PFSK-1 (cell line): ENCODE results near the gene F7.

ENCODE experiments used
- FOXP2 ChIP-seq: optimal IDR thresholded peaks from 2 replicates; pipeline ENCODE3; 2011; ENCODE audit warnings: borderline replicate concordance, control low read depth, inconsistent platforms; ENCODE audit not compliant: insufficient read depth; ENCODE audit errors: extremely low read length, extremely low read depth
- POLR2AphosphoS5 ChIP-seq: IDR thresholded peaks from 2 replicates; pipeline ENCODE4 v1.6.1; 2012; ENCODE audit warnings: low read depth, mild to moderate bottlenecking, control low read depth, low read length, moderate library complexity
- REST ChIP-seq, 2 experiments: IDR thresholded peaks; 2 replicates each; pipeline versions ENCODE4 v1.6.1 to v1.8.0; 2011 to 2012; ENCODE audit warnings: low read depth in 2 of 2, low read length in 2 of 2, control low read depth in 1 of 2, inconsistent platforms in 1 of 2, mild to moderate bottlenecking in 1 of 2, moderate library complexity in 1 of 2; ENCODE audit not compliant: insufficient read depth in 1 of 2
- SIN3A ChIP-seq: IDR thresholded peaks from 2 replicates; pipeline ENCODE4 v1.6.1; 2012; ENCODE audit warnings: mild to moderate bottlenecking, low read length, moderate library complexity, borderline replicate concordance; ENCODE audit not compliant: insufficient read depth
- TAF1 ChIP-seq: IDR thresholded peaks from 2 replicates; pipeline ENCODE4 v1.6.1; 2012; ENCODE audit warnings: low read length, control low read depth, borderline replicate concordance; ENCODE audit not compliant: insufficient read depth

Gene F7

GRCh38 chr13:113141601-113141970 lies 36.0 kb downstream of the F7 start:
- TF ChIP-seq REST (IDR thresholded peaks at IDR 0.05; ENCODE audit: insufficient read depth in 1 of 2, low read depth in 2 of 2, low read length in 2 of 2) (no peak), POLR2AphosphoS5 (no peak), SIN3A (no peak), FOXP2 (no peak), TAF1 (no peak)

DNA sequence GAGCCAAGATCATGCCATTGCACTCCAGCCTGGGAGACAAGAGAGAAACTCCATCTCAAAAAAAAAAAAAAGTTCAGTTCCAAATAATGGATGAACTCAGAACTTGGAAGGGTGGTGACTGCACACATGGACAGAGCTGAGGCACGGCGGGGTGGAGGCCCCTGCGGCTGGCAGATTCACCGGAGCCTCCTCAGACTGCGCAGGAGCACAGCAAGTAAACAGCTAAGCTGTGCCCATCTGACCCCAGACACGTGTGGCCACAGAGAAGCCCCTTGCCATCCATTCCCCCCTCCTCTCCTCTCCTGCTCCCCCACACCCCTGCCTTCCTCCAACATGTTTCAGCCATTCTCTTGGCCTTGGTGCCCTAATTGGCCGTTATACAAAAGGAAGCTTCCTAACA lies 37.3 kb downstream of the F7 start:
- TF ChIP-seq TAF1 (no peak), REST (IDR thresholded peaks at IDR 0.05; ENCODE audit: insufficient read depth in 1 of 2, low read depth in 2 of 2, low read length in 2 of 2) (no peak), POLR2AphosphoS5 (no peak), SIN3A (no peak), FOXP2 (no peak)

DNA sequence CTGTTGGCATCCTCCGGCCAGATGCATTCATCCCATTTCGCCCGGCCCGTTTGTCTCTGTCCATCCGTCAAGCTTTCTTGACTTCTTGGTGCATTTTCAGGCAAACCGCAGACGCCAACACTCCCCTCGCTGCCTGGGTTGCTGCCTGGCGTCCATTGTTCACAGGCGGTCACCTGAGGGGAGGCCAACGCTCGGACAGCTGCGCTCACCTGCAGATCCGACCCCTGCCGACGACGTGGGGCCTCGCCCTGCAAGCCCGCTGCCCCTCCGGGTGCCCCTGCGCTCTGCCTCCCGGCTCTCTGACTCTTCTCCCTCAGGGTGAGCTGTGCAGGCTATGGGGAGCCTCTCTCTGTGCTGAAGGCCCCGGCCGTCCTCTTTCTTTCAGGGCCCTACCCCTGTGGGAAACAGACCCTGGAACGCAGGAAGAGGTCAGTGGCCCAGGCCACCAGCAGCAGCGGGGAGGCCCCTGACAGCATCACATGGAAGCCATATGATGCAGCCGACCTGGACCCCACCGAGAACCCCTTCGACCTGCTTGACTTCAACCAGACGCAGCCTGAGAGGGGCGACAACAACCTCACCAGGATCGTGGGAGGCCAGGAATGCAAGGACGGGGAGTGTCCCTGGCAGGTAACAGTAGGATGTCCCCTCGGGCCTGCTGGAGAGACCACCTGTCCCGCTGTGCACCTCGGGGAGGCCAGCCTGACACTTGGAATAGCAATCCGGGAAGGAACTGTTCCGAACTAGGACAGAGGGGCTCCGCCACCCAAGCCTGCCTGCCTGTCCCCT lies 38.1 kb downstream of the F7 start:
- TF ChIP-seq FOXP2, result no peak
- TF ChIP-seq POLR2AphosphoS5, result no peak
- TF ChIP-seq TAF1, result no peak
- TF ChIP-seq SIN3A, result no peak
- TF ChIP-seq REST (IDR thresholded peaks at IDR 0.05; ENCODE audit: insufficient read depth in 1 of 2, low read depth in 2 of 2, low read length in 2 of 2), result no peak

GRCh38 chr13:113144255-113144629 lies 38.7 kb downstream of the F7 start:
- no peak for TF ChIP-seq FOXP2
- no peak for TF ChIP-seq SIN3A
- no peak for TF ChIP-seq POLR2AphosphoS5

GRCh38 chr13:113145496-113145895 lies 39.9 kb downstream of the F7 start:
- TF ChIP-seq FOXP2 (no peak), POLR2AphosphoS5 (no peak), SIN3A (no peak)

GRCh38 chr13:113145911-113146598 lies 40.5 kb downstream of the F7 start:
- no peak for TF ChIP-seq POLR2AphosphoS5
- no peak for TF ChIP-seq REST (IDR thresholded peaks at IDR 0.05; ENCODE audit: insufficient read depth in 1 of 2, low read depth in 2 of 2, low read length in 2 of 2)
- no peak for TF ChIP-seq FOXP2
- TF ChIP-seq TAF1, result no peak
- TF ChIP-seq SIN3A, result no peak
